ENCODE measurements around the gene GPX4. TPM values are rescaled to one million over a fixed set of nuclear protein-coding genes. Genes with fewer than 3 reads are reported as not detected.
A peak's percentile ranks its signal among the peaks of the same experiment; 100 is the strongest.

The GPX4 gene
- polyA plus RNA-seq, 3 donors, result 459 to 508 (median 493) TPM

DNA sequence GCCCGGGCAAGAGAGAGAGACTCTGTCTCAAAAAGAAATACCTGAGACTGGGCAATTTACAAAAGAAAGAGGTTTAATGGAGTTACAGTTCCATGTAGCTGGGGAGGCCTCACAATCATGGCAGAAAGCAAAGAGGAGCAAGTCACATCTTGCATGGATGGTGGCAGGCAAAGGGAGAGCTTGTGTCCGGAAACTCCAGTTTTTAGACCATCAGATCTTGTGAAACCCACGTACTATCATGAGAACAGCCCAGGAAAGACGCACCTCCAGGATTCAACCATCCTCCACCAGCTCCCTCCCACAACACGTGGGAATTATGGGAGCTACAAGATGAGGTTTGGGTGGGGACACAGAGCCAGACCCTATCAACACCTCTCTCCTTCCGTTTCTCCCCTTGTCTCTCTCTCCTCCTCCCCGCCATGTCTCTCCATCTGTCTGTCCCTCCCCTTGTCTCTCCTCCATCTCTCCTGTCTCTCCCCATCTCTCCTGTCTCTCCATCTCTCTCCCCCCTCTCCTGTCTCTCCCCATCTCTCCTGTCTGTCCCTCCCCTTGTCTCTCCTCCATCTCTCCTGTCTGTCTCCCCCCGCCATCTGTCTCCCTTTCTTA is 18.6 kb upstream of the GPX4 start:
- Mint-ChIP-seq H3K4me1 (peaks cover 67% of the 10 kb centered on the region), H3K27me3 (ENCODE audit: low read depth in 3 of 3) (peaks cover 0 to 5% (median 0%) of the 10 kb centered on the region in 3 donors), H3K9me3 (no peaks in the 10 kb centered on the region), H3K4me3 (no peak overlapping the region), H3K36me3 (peaks cover 44 to 73% of the 10 kb centered on the region in 2 donors), H3K27ac (peak overlapping the region; percentile 64 to 89 (median 85))
- no peak overlapping the region for H3K4me2 ChIP-seq (replicated peaks; ENCODE audit: extremely low read depth, low read length, poor library complexity, severe bottlenecking)
- H3K36me3 ChIP-seq (replicated peaks in 1 of 2; ENCODE audit: control insufficient read depth in 1 of 2, insufficient read depth in 2 of 2, low read length in 2 of 2), result peaks cover 76 to 78% of the 10 kb centered on the region in 2 donors
- no peak overlapping the region for H2AFZ ChIP-seq (ENCODE audit: insufficient read depth, low read depth, low read length, poor library complexity, severe bottlenecking)
- H3K9ac ChIP-seq (ENCODE audit: insufficient read depth, low read length, poor library complexity, severe bottlenecking), result no peak overlapping the region
- no peaks in the 10 kb centered on the region for H3K27me3 ChIP-seq (ENCODE audit: control insufficient read depth in 2 of 2, insufficient read depth in 2 of 2, low read length in 2 of 2)
- DNase-seq, result no peak
- H3K9me3 ChIP-seq (replicated peaks in 1 of 2; ENCODE audit: control insufficient read depth in 1 of 2, insufficient read depth in 1 of 2, low read length in 2 of 2), result no peaks in the 10 kb centered on the region
- no peak overlapping the region for H3K4me3 ChIP-seq (replicated peaks in 1 of 3; ENCODE audit: low read depth in 2 of 3, low read length in 3 of 3)
- H3K79me2 ChIP-seq (ENCODE audit: insufficient read depth, low read length), result peaks cover 69% of the 10 kb centered on the region
- H4K20me1 ChIP-seq (ENCODE audit: insufficient read depth, low read length), result peaks cover 95% of the 10 kb centered on the region
- H3K27ac ChIP-seq (ENCODE audit: low read depth in 1 of 2, low read length in 2 of 2), result peak overlapping the region; percentile 95 to 97
- TF ChIP-seq, protein P1, sequence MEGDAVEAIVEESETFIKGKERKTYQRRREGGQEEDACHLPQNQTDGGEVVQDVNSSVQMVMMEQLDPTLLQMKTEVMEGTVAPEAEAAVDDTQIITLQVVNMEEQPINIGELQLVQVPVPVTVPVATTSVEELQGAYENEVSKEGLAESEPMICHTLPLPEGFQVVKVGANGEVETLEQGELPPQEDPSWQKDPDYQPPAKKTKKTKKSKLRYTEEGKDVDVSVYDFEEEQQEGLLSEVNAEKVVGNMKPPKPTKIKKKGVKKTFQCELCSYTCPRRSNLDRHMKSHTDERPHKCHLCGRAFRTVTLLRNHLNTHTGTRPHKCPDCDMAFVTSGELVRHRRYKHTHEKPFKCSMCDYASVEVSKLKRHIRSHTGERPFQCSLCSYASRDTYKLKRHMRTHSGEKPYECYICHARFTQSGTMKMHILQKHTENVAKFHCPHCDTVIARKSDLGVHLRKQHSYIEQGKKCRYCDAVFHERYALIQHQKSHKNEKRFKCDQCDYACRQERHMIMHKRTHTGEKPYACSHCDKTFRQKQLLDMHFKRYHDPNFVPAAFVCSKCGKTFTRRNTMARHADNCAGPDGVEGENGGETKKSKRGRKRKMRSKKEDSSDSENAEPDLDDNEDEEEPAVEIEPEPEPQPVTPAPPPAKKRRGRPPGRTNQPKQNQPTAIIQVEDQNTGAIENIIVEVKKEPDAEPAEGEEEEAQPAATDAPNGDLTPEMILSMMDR (IDR thresholded peaks at IDR 0.05), result no peak
- H3K4me1 ChIP-seq (ENCODE audit: control insufficient read depth in 1 of 2, insufficient read depth in 2 of 2, low read length in 2 of 2), result peaks cover 71 to 96% of the 10 kb centered on the region in 2 donors
- intact Hi-C loops (cut with micrococcal nuclease), result no loop called here
- WGBS (ENCODE audit: insufficient coverage), result 56% methylated on average over 5 of the region's 8 CpGs

DNA sequence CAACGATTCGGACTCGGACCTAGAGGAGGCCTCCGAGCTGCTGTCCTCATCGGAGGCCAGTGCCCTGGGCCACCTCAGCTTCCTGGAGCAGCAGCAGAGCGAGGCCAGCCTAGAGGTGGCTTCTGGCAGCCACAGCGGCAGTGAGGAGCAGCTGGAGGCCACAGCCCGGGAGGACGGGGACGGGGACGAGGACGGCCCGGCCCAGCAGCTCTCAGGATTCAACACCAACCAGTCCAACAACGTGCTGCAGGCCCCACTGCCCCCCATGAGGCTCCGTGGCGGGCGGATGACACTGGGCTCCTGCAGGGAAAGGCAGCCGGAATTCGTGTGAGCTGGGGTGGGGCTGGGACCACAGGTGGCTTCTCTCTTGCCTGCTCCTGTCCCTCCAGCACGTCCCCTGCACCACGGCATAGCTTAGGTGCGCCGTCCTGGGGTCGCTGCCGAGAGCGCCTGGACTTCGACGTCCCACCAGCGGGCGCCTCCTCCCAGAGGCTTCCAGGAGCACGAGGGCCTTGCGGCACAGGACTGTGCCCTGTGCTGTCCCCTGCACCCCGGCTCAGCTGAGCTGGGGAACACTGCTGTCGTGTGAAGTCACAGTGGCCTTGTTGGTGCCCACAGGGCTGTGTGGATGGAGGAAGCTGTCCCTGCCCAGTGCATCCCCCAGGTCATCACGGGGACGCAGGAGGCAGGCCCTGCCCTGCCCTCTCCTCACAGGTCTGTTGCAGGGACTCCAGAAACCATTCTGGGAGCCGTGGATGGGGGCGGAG is 17.9 kb upstream of the GPX4 start:
- H3K4me3 ChIP-seq (replicated peaks in 1 of 3; ENCODE audit: low read depth in 2 of 3, low read length in 3 of 3), result no peak overlapping the region
- H4K20me1 ChIP-seq (ENCODE audit: insufficient read depth, low read length), result peaks cover 88% of the 10 kb centered on the region
- H3K9me3 Mint-ChIP-seq, result no peaks in the 10 kb centered on the region
- H3K9me3 ChIP-seq (replicated peaks in 1 of 2; ENCODE audit: control insufficient read depth in 1 of 2, insufficient read depth in 1 of 2, low read length in 2 of 2), result no peaks in the 10 kb centered on the region
- H2AFZ ChIP-seq (ENCODE audit: insufficient read depth, low read depth, low read length, poor library complexity, severe bottlenecking), result no peak overlapping the region
- peaks cover 62% of the 10 kb centered on the region for H3K79me2 ChIP-seq (ENCODE audit: insufficient read depth, low read length)
- intact Hi-C loops (cut with micrococcal nuclease), result loop anchor here (2.0 kb wide), 2 partner anchors 13 to 17 kb away; partner anchors contain the start of gene GPX4 (in 1 of the 2)
- H3K4me3 Mint-ChIP-seq, result no peak overlapping the region
- H3K4me1 Mint-ChIP-seq, result peaks cover 70% of the 10 kb centered on the region
- DNase-seq, result no peak
- peaks cover 41 to 72% of the 10 kb centered on the region in 2 donors for H3K36me3 Mint-ChIP-seq
- H3K9ac ChIP-seq (ENCODE audit: insufficient read depth, low read length, poor library complexity, severe bottlenecking), result no peak overlapping the region
- H3K36me3 ChIP-seq (replicated peaks in 1 of 2; ENCODE audit: control insufficient read depth in 1 of 2, insufficient read depth in 2 of 2, low read length in 2 of 2), result peaks cover 74% of the 10 kb centered on the region in 2 donors
- H3K27ac Mint-ChIP-seq, result peak overlapping the region; percentile 74 to 99 (median 88)
- 85% methylated on average over 23 of the region's 38 CpGs for WGBS (ENCODE audit: insufficient coverage)
- H3K4me1 ChIP-seq (ENCODE audit: control insufficient read depth in 1 of 2, insufficient read depth in 2 of 2, low read length in 2 of 2), result peaks cover 73 to 95% of the 10 kb centered on the region in 2 donors
- TF ChIP-seq, protein P1 (IDR thresholded peaks at IDR 0.05), result no peak
- H3K27me3 ChIP-seq (ENCODE audit: control insufficient read depth in 2 of 2, insufficient read depth in 2 of 2, low read length in 2 of 2), result no peaks in the 10 kb centered on the region
- peaks cover 0 to 5% (median 0%) of the 10 kb centered on the region in 3 donors for H3K27me3 Mint-ChIP-seq (ENCODE audit: low read depth in 3 of 3)
- H3K4me2 ChIP-seq (replicated peaks; ENCODE audit: extremely low read depth, low read length, poor library complexity, severe bottlenecking), result no peak overlapping the region
- peak overlapping the region; percentile 95 to 97 for H3K27ac ChIP-seq (ENCODE audit: low read depth in 1 of 2, low read length in 2 of 2)

Data from CD14-positive monocyte (primary cell).